NCI-H460 (cell line): Measurements from ENCODE around the gene AXIN2. TPM values are rescaled to one million over a fixed set of nuclear protein-coding genes. Genes with fewer than 3 reads are reported as not detected.

Experiments
- DNase-seq: peaks from one replicate; pipeline ENCODE4 v3.0.0-alpha.2; 2016; ENCODE audit warnings: low read depth; ENCODE audit errors: extremely low read depth
- total RNA-seq: library from RNA; depleted of rRNA; stranded (reverse); fragments of >200 nt; shearing (Covaris generic); gene quantifications from 2 replicates; pipeline ENCODE4 v1.2.3, GENCODE V29; 2014

Gene AXIN2
- total RNA-seq, 1 experiment from 2014 or later, result 0.02 TPM

- peak; percentile 57 for DNase-seq
Observed at GRCh38 chr17:65556014-65556909, 5.2 kb downstream of the AXIN2 start.

- DNase-seq, result no peak
Observed at GRCh38 chr17:65554553-65555223, 6.8 kb downstream of the AXIN2 start.

GRCh38 chr17:65553646-65554552 lies 7.5 kb downstream of the AXIN2 start:
- no peak for DNase-seq

GRCh38 chr17:65553009-65553645 lies 8.3 kb downstream of the AXIN2 start:
- no peak for DNase-seq

- no peak for DNase-seq
Observed at GRCh38 chr17:65552214-65552613, 9.2 kb downstream of the AXIN2 start.

GRCh38 chr17:65551267-65552040 lies 10.0 kb downstream of the AXIN2 start:
- DNase-seq, result no peak

GRCh38 chr17:65550758-65551157 lies 10.7 kb downstream of the AXIN2 start:
- no peak for DNase-seq

GRCh38 chr17:65550075-65550662 lies 11.3 kb downstream of the AXIN2 start:
- DNase-seq, result no peak

GRCh38 chr17:65548269-65548969 lies 13.0 kb downstream of the AXIN2 start:
- no peak for DNase-seq

- DNase-seq, result no peak
Observed at GRCh38 chr17:65547253-65547670, 14.2 kb downstream of the AXIN2 start.

GRCh38 chr17:65546579-65546978 lies 14.9 kb downstream of the AXIN2 start:
- no peak for DNase-seq

- DNase-seq, result no peak
Observed at GRCh38 chr17:65545705-65546523, 15.5 kb downstream of the AXIN2 start.

GRCh38 chr17:65544672-65545071 lies 16.8 kb downstream of the AXIN2 start:
- no peak for DNase-seq

GRCh38 chr17:65542610-65543009 lies 18.8 kb downstream of the AXIN2 start:
- no peak for DNase-seq

- DNase-seq, result no peak
Observed at GRCh38 chr17:65542067-65542466, 19.4 kb downstream of the AXIN2 start.

GRCh38 chr17:65541453-65541852 lies 20.0 kb downstream of the AXIN2 start:
- DNase-seq, result no peak

GRCh38 chr17:65539630-65540266 lies 21.7 kb downstream of the AXIN2 start:
- DNase-seq, result no peak
